PFSK-1 (cell line): ENCODE results near the gene TECTA.

Experiments
- FOXP2 ChIP-seq: optimal IDR thresholded peaks from 2 replicates; pipeline ENCODE3; 2011; ENCODE audit warnings: borderline replicate concordance, control low read depth, inconsistent platforms; ENCODE audit not compliant: insufficient read depth; ENCODE audit errors: extremely low read length, extremely low read depth
- POLR2AphosphoS5 ChIP-seq: IDR thresholded peaks from 2 replicates; pipeline ENCODE4 v1.6.1; 2012; ENCODE audit warnings: low read depth, mild to moderate bottlenecking, control low read depth, low read length, moderate library complexity
- SIN3A ChIP-seq: IDR thresholded peaks from 2 replicates; pipeline ENCODE4 v1.6.1; 2012; ENCODE audit warnings: mild to moderate bottlenecking, low read length, moderate library complexity, borderline replicate concordance; ENCODE audit not compliant: insufficient read depth
- TAF1 ChIP-seq: IDR thresholded peaks from 2 replicates; pipeline ENCODE4 v1.6.1; 2012; ENCODE audit warnings: low read length, control low read depth, borderline replicate concordance; ENCODE audit not compliant: insufficient read depth
- TF ChIP-seq, protein P1 (sequence below), 2 experiments: IDR thresholded peaks; 2 replicates each; pipeline versions ENCODE4 v1.6.1 to v1.8.0; 2011 to 2012; ENCODE audit warnings: low read depth in 2 of 2, low read length in 2 of 2, control low read depth in 1 of 2, inconsistent platforms in 1 of 2, mild to moderate bottlenecking in 1 of 2, moderate library complexity in 1 of 2; ENCODE audit not compliant: insufficient read depth in 1 of 2

The TECTA gene

GRCh38 chr11:121143921-121144320, 42.9 kb downstream of the TECTA start:
- TF ChIP-seq, protein P1, sequence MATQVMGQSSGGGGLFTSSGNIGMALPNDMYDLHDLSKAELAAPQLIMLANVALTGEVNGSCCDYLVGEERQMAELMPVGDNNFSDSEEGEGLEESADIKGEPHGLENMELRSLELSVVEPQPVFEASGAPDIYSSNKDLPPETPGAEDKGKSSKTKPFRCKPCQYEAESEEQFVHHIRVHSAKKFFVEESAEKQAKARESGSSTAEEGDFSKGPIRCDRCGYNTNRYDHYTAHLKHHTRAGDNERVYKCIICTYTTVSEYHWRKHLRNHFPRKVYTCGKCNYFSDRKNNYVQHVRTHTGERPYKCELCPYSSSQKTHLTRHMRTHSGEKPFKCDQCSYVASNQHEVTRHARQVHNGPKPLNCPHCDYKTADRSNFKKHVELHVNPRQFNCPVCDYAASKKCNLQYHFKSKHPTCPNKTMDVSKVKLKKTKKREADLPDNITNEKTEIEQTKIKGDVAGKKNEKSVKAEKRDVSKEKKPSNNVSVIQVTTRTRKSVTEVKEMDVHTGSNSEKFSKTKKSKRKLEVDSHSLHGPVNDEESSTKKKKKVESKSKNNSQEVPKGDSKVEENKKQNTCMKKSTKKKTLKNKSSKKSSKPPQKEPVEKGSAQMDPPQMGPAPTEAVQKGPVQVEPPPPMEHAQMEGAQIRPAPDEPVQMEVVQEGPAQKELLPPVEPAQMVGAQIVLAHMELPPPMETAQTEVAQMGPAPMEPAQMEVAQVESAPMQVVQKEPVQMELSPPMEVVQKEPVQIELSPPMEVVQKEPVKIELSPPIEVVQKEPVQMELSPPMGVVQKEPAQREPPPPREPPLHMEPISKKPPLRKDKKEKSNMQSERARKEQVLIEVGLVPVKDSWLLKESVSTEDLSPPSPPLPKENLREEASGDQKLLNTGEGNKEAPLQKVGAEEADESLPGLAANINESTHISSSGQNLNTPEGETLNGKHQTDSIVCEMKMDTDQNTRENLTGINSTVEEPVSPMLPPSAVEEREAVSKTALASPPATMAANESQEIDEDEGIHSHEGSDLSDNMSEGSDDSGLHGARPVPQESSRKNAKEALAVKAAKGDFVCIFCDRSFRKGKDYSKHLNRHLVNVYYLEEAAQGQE (IDR thresholded peaks at IDR 0.05; ENCODE audit: insufficient read depth in 1 of 2, low read depth in 2 of 2, low read length in 2 of 2): no peak
- TF ChIP-seq POLR2AphosphoS5: no peak
- TF ChIP-seq FOXP2: no peak
- TF ChIP-seq TAF1: no peak
- no peak for TF ChIP-seq SIN3A

DNA sequence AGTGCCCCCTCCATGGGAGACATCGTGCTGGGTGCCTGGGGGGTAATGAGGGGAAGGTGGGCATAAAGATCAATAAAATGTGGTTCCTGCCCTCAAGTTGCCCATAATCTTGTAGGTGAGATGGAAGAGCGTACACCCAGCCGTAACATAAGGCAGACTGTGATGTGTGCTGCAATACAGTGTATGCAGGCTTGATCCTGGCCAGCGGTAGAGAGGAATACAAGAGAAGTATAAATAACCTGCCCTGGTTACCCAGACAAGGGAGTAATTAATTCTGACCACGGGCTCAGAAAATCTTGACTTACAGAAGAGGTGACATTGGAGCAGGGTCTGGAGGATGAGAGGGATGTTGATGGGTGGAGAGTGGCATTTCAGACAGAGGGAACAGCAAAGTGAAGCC, 43.7 kb downstream of the TECTA start:
- TF ChIP-seq, protein P1 (IDR thresholded peaks at IDR 0.05; ENCODE audit: insufficient read depth in 1 of 2, low read depth in 2 of 2, low read length in 2 of 2): no peak
- no peak for TF ChIP-seq POLR2AphosphoS5
- TF ChIP-seq SIN3A: no peak
- TF ChIP-seq TAF1: no peak
- TF ChIP-seq FOXP2: no peak

DNA sequence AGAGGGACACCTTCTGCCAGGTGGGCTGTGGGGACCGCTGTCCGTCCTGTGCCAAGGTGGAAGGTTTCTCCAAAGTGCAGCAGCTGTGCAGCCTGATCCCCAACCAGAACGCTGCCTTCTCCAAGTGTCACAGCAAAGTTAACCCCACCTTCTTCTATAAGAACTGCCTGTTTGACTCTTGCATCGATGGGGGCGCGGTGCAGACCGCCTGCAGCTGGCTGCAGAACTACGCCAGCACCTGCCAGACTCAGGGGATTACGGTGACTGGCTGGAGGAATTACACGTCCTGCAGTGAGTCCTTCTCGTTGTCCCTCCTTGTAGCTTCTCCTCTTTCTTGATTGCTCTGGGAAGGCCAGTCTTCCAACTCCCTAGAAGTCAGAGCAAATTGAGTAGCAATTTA, 44.8 kb downstream of the TECTA start:
- TF ChIP-seq, protein P1 (IDR thresholded peaks at IDR 0.05; ENCODE audit: insufficient read depth in 1 of 2, low read depth in 2 of 2, low read length in 2 of 2): no peak
- no peak for TF ChIP-seq TAF1
- TF ChIP-seq FOXP2: no peak
- TF ChIP-seq SIN3A: no peak
- no peak for TF ChIP-seq POLR2AphosphoS5

DNA sequence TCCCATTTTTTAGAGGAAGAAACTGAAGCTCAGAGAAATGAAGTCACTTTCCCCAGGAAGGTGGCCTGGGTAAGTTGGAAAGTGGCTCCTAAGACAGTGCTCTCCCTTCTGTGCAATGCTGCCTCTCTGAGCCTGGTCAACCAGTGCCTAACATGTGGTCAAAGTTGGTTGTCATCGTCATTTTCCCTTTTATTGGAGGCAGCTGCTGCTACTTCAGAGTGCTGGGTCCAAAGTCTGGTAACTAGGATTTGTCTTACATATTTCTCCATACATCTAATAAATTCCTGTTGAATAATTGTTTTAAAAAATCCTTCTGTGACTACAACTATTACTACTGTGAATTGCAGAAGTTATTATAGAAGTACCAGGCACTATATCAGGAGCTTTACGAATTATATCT, 48.1 kb downstream of the TECTA start:
- TF ChIP-seq TAF1 (no peak), POLR2AphosphoS5 (no peak), SIN3A (no peak), FOXP2 (no peak)
- TF ChIP-seq, protein P1 (IDR thresholded peaks at IDR 0.05; ENCODE audit: insufficient read depth in 1 of 2, low read depth in 2 of 2, low read length in 2 of 2): no peak

DNA sequence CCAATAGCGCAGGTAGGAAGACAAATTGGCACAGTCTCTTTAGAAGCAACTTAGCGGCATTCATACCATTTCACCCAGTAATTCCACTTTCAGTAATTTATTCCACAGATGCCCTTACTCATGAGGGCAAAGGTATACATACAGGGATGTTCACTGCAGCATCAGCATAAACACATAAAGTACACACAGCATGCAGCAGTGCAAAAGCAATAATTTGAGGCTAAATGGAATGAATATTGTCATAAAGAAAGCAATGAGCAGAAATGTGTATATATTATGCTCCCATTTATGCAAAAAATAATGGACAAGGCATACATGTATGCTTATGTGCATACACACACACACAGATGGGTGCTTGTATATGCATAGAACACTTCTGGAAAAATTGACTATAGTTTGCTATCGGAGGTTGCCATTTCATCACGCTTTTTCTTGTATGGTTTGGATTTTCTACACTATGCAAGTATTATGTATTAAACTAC, 50.2 kb downstream of the TECTA start:
- no peak for TF ChIP-seq POLR2AphosphoS5
- TF ChIP-seq SIN3A: no peak
- TF ChIP-seq, protein P1 (IDR thresholded peaks at IDR 0.05; ENCODE audit: insufficient read depth in 1 of 2, low read depth in 2 of 2, low read length in 2 of 2): no peak
- no peak for TF ChIP-seq FOXP2
- no peak for TF ChIP-seq TAF1
